Ovary (tissue), 3 donors: ENCODE results near the gene METTL21A.

ENCODE experiments used
- EP300 ChIP-seq: sonication (generic); formaldehyde crosslinking; IDR thresholded peaks from one replicate; pipeline ENCODE4 v1.6.1; 2017; ENCODE audit warnings: antibody characterized with exemption
- TF ChIP-seq, protein P1 (sequence below), 3 donors: fragments of 450-650 bp in 2 of 3; fragments of 200-600 bp in 1 of 3; IDR thresholded peaks; one replicate each; pipeline versions ENCODE4 v1.5.1 to v1.8.0; 2016 to 2022; ENCODE audit warnings: antibody characterized with exemption in 3 of 3, mild to moderate bottlenecking in 1 of 3
- donor health status: DM: no; HTN: no; CAD: no.

- TF ChIP-seq, protein P1, sequence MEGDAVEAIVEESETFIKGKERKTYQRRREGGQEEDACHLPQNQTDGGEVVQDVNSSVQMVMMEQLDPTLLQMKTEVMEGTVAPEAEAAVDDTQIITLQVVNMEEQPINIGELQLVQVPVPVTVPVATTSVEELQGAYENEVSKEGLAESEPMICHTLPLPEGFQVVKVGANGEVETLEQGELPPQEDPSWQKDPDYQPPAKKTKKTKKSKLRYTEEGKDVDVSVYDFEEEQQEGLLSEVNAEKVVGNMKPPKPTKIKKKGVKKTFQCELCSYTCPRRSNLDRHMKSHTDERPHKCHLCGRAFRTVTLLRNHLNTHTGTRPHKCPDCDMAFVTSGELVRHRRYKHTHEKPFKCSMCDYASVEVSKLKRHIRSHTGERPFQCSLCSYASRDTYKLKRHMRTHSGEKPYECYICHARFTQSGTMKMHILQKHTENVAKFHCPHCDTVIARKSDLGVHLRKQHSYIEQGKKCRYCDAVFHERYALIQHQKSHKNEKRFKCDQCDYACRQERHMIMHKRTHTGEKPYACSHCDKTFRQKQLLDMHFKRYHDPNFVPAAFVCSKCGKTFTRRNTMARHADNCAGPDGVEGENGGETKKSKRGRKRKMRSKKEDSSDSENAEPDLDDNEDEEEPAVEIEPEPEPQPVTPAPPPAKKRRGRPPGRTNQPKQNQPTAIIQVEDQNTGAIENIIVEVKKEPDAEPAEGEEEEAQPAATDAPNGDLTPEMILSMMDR (IDR thresholded peaks at IDR 0.05): no peak
- TF ChIP-seq EP300: no peak
Measured at GRCh38 chr2:207640661-207641060, 15.5 kb upstream of the METTL21A start.
